CD14-positive monocyte (primary cell): Measurements from ENCODE around the gene SLC17A7. TPM values are rescaled to one million over a fixed set of nuclear protein-coding genes. Genes with fewer than 3 reads are reported as not detected.

Experiments
- DNase-seq, 3 donors: peaks; one replicate each; pipeline ENCODE4 v3.0.0-alpha.2; 2011 to 2022
- H2AFZ ChIP-seq: 2 replicates; pipeline ENCODE4 v1.6.0; 2012; ENCODE audit warnings: mild to moderate bottlenecking, low read depth, low read length, inconsistent platforms; ENCODE audit not compliant: insufficient read depth, poor library complexity, severe bottlenecking
- H3K27ac ChIP-seq, 2 donors: 1 replicate in 1 of 2; 2 replicates in 1 of 2; pipeline ENCODE4 v1.5.1; 2012 to 2013; ENCODE audit warnings: low read length in 2 of 2, control low read depth in 1 of 2, inconsistent platforms in 1 of 2, low read depth in 1 of 2, mild to moderate bottlenecking in 1 of 2
- H3K27me3 ChIP-seq, 2 donors: one replicate each; pipeline versions ENCODE4 v1.6.0 to v1.6.1; 2011 to 2013; ENCODE audit warnings: low read length in 2 of 2; ENCODE audit not compliant: control insufficient read depth in 2 of 2, insufficient read depth in 2 of 2
- H3K36me3 ChIP-seq, 2 donors: replicated peaks in 1 of 2; 1 replicate in 1 of 2; 2 replicates in 1 of 2; pipeline versions ENCODE4 v1.5.1 to v1.6.1; 2012 to 2013; ENCODE audit warnings: low read length in 2 of 2, control low read depth in 1 of 2, inconsistent platforms in 1 of 2, mild to moderate bottlenecking in 1 of 2; ENCODE audit not compliant: insufficient read depth in 2 of 2, control insufficient read depth in 1 of 2
- H3K4me1 ChIP-seq, 2 donors: 1 replicate in 1 of 2; 2 replicates in 1 of 2; pipeline versions ENCODE4 v1.5.1 to v1.6.1; 2012 to 2013; ENCODE audit warnings: low read length in 2 of 2, control low read depth in 1 of 2, inconsistent platforms in 1 of 2, mild to moderate bottlenecking in 1 of 2, moderate library complexity in 1 of 2; ENCODE audit not compliant: insufficient read depth in 2 of 2, control insufficient read depth in 1 of 2
- H3K4me2 ChIP-seq: replicated peaks from 2 replicates; pipeline ENCODE3; 2012; ENCODE audit warnings: low read length, moderate library complexity, mild to moderate bottlenecking; ENCODE audit not compliant: poor library complexity, severe bottlenecking; ENCODE audit errors: extremely low read depth
- H3K4me3 ChIP-seq, 3 experiments: fragments of 200-600 bp in 1 of 3; sonication (generic) in 1 of 3; replicated peaks in 1 of 3; 1 replicate in 2 of 3; 2 replicates in 1 of 3; pipeline ENCODE4 v1.5.1; 2011 to 2013; ENCODE audit warnings: low read length in 3 of 3, mild to moderate bottlenecking in 3 of 3, control low read depth in 2 of 3, low read depth in 2 of 3, inconsistent platforms in 1 of 3, moderate library complexity in 1 of 3
- H3K79me2 ChIP-seq: 2 replicates; pipeline ENCODE4 v1.6.0; 2012; ENCODE audit warnings: mild to moderate bottlenecking, control low read depth, inconsistent platforms, low read length, moderate library complexity; ENCODE audit not compliant: insufficient read depth
- H3K9ac ChIP-seq: 2 replicates; pipeline ENCODE4 v1.6.0; 2017; ENCODE audit warnings: low read length, mild to moderate bottlenecking; ENCODE audit not compliant: insufficient read depth, poor library complexity, severe bottlenecking
- H3K9me3 ChIP-seq, 2 donors: replicated peaks in 1 of 2; 1 replicate in 1 of 2; 2 replicates in 1 of 2; pipeline versions ENCODE4 v1.5.1 to v1.6.1; 2012 to 2013; ENCODE audit warnings: low read length in 2 of 2, control low read depth in 1 of 2; ENCODE audit not compliant: control insufficient read depth in 1 of 2, insufficient read depth in 1 of 2
- H4K20me1 ChIP-seq: 2 replicates; pipeline ENCODE4 v1.6.0; 2012; ENCODE audit warnings: mild to moderate bottlenecking, low read length, control low read depth, moderate library complexity; ENCODE audit not compliant: insufficient read depth
- H3K27ac Mint-ChIP-seq, 7 donors: one replicate each; pipeline ENCODE4 v1.8.0; 2020; ENCODE audit warnings: mild to moderate bottlenecking in 7 of 7, mixed read lengths in 7 of 7, moderate library complexity in 6 of 7, inconsistent platforms in 2 of 7
- H3K27me3 Mint-ChIP-seq, 3 donors: one replicate each; pipeline ENCODE4 v1.8.0; 2021 to 2022; ENCODE audit warnings: low read depth in 3 of 3, mild to moderate bottlenecking in 3 of 3, mixed read lengths in 3 of 3, moderate library complexity in 3 of 3, inconsistent platforms in 1 of 3
- H3K36me3 Mint-ChIP-seq, 2 donors: one replicate each; pipeline ENCODE4 v1.8.0; 2020; ENCODE audit warnings: mixed read lengths in 2 of 2, inconsistent platforms in 1 of 2, mild to moderate bottlenecking in 1 of 2
- H3K4me1 Mint-ChIP-seq: one replicate; pipeline ENCODE4 v1.8.0; 2020; ENCODE audit warnings: mild to moderate bottlenecking, mixed read lengths
- H3K4me3 Mint-ChIP-seq, 2 donors: one replicate each; pipeline ENCODE4 v1.8.0; 2020; ENCODE audit warnings: mild to moderate bottlenecking in 2 of 2, mixed read lengths in 2 of 2, moderate library complexity in 1 of 2
- H3K9me3 Mint-ChIP-seq, 7 donors: one replicate each; pipeline ENCODE4 v1.8.0; 2020 to 2022; ENCODE audit warnings: mixed read lengths in 7 of 7, mild to moderate bottlenecking in 6 of 7, moderate library complexity in 6 of 7, inconsistent platforms in 2 of 7
- WGBS: methylation state at CpG from one replicate; pipeline ENCODE4 v1.1.5; 2013; ENCODE audit warnings: missing lambda C conversion rate; ENCODE audit not compliant: insufficient coverage; 5-methylcytosine and 5-hydroxymethylcytosine counted together
- intact Hi-C, 2 donors: fragments of 100-400 bp; cut with micrococcal nuclease; formaldehyde crosslinking; loops; one replicate each; pipeline versions ENCODE4 v1.15.0 to v1.15.1; 2023
- polyA plus RNA-seq, 3 donors: library from polyadenylated mRNA; depleted of rRNA in 1 of 3; unstranded in 2 of 3; stranded (reverse) in 1 of 3; fragments of 300-500 nt in 2 of 3; fragments of >200 nt in 1 of 3; fragmentation: Illumina TruSeq in 2 of 3; gene quantifications; 1 replicate in 2 of 3; 2 replicates in 1 of 3; pipeline ENCODE4 v1.2.3, GENCODE V29; 2012 to 2021
- TF ChIP-seq, protein P1 (sequence below): fragments of 200-600 bp; IDR thresholded peaks from one replicate; pipeline ENCODE4 v1.8.0; 2022; ENCODE audit warnings: antibody characterized with exemption, mild to moderate bottlenecking

SLC17A7 gene
- polyA plus RNA-seq, 3 donors, result 0.04 to 0.09 TPM; not detected in 1

DNA sequence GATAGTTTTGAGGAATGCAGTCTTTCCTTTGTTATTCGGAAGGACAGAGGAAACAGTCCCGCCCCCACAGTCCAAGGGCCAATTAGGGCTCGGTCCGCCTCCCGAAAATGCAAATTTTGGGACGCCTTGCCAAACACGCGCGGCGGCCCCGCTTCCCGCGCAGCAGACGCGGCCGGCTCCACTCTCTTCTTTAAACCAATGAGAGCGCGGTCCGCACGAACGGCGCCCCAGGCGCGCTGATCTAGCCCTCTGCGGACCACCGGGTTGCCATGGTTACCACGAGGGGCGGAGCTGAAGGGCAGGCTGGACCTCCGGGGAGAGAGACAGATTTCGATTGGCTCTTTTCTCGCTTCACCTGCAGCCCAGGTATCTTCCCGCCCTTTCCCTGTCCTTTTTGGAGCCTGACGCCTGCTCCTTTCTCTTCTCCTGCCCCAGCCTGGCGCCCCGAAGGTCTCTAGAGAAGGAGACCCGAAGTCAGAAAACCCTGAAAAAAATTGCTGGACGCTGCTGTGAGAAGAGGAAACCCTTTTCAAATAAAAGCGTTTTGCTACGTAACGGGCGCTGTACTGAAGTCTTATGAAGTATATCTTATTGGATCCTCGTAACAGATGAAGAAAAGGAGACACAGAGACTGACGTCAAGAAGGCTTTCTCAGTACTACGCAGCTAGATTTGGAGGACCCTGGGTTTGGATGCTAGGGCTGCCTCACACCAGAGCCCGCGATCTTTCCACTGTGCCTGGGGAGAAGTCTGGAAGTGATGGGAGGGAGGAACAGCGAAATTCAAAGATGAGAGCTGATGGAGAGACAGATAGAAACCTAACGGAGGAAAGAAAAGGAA is 20.1 kb downstream of the SLC17A7 start:
- Histone ChIP-seq H3K27me3 (peaks cover 59 to 70% of the 10 kb centered on the region in 2 donors), H3K4me1 (peaks cover 13 to 21% of the 10 kb centered on the region in 2 donors), H3K36me3 (no peaks in the 10 kb centered on the region), H3K27ac (no peak overlapping the region), H4K20me1 (no peaks in the 10 kb centered on the region), H3K4me2 (no peak overlapping the region), H3K9ac (no peak overlapping the region), H3K4me3 (no peak overlapping the region), H2AFZ (no peak overlapping the region), H3K79me2 (no peaks in the 10 kb centered on the region), H3K9me3 (peaks cover 0 to 29% of the 10 kb centered on the region in 2 donors)
- peak; percentile 33 to 51 (median 49) for DNase-seq
- 9% methylated on average over 44 of the region's 48 CpGs for WGBS
- peaks cover 0 to 21% (median 11%) of the 10 kb centered on the region in 7 donors for H3K9me3 Mint-ChIP-seq
- peaks cover 71 to 83% (median 79%) of the 10 kb centered on the region in 3 donors for H3K27me3 Mint-ChIP-seq
- peaks cover 37% of the 10 kb centered on the region for H3K4me1 Mint-ChIP-seq
- H3K27ac Mint-ChIP-seq, result peak overlapping the region in 1 of 7 donors; percentile 28
- TF ChIP-seq, protein P1, sequence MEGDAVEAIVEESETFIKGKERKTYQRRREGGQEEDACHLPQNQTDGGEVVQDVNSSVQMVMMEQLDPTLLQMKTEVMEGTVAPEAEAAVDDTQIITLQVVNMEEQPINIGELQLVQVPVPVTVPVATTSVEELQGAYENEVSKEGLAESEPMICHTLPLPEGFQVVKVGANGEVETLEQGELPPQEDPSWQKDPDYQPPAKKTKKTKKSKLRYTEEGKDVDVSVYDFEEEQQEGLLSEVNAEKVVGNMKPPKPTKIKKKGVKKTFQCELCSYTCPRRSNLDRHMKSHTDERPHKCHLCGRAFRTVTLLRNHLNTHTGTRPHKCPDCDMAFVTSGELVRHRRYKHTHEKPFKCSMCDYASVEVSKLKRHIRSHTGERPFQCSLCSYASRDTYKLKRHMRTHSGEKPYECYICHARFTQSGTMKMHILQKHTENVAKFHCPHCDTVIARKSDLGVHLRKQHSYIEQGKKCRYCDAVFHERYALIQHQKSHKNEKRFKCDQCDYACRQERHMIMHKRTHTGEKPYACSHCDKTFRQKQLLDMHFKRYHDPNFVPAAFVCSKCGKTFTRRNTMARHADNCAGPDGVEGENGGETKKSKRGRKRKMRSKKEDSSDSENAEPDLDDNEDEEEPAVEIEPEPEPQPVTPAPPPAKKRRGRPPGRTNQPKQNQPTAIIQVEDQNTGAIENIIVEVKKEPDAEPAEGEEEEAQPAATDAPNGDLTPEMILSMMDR, result no peak
- intact Hi-C loops, result loop anchor here in 1 of 2 donors (10.0 kb wide), 1 partner anchor 46 kb away; no protein-coding TSS in a partner anchor
- peaks cover 0 to 20% of the 10 kb centered on the region in 2 donors for H3K36me3 Mint-ChIP-seq
- H3K4me3 Mint-ChIP-seq, result peak overlapping the region in 1 of 2 donors; percentile 90

DNA sequence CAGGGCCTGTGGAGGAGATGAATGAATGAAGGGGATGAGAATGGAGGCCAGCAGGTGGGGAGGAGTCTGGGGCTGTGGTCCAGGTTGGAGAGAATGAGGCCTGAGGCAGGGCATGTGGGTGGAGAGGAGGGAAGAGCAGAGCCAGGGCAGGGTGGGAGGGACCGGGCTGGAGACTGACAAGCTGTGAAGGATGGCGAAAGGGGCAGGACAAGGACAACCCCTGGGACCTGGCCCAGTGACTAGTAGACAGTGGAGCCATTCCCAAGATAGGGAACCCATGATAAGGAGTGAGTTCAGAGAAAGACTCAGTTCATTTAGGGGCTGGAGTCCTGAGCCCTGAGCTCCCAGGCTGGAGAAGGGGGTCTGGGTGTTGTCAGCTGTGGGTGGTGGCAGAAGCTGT is 21.1 kb downstream of the SLC17A7 start:
- Histone ChIP-seq H3K4me3 (no peak overlapping the region), H3K27me3 (peaks cover 49 to 60% of the 10 kb centered on the region in 2 donors), H3K4me1 (peaks cover 13 to 21% of the 10 kb centered on the region in 2 donors), H3K9me3 (peaks cover 0 to 20% of the 10 kb centered on the region in 2 donors), H3K9ac (no peak overlapping the region), H2AFZ (no peak overlapping the region), H3K79me2 (no peaks in the 10 kb centered on the region), H3K4me2 (no peak overlapping the region), H3K36me3 (no peaks in the 10 kb centered on the region), H4K20me1 (no peaks in the 10 kb centered on the region), H3K27ac (no peak overlapping the region)
- no peak for DNase-seq
- WGBS, result 96% methylated on average over 2 of the region's 2 CpGs
- Mint-ChIP-seq H3K9me3 (peaks cover 0 to 17% (median 10%) of the 10 kb centered on the region in 7 donors), H3K27ac (no peak overlapping the region), H3K27me3 (peaks cover 65 to 73% (median 69%) of the 10 kb centered on the region in 3 donors), H3K36me3 (peaks cover 0 to 20% of the 10 kb centered on the region in 2 donors), H3K4me1 (peaks cover 35% of the 10 kb centered on the region), H3K4me3 (peak overlapping the region in 1 of 2 donors; percentile 90)
- TF ChIP-seq, protein P1, result no peak
- intact Hi-C loops, result loop anchor here in 1 of 2 donors (10.0 kb wide), 1 partner anchor 45 kb away; no protein-coding TSS in a partner anchor
